SK-N-SH treated with all-trans-retinoic acid at 6 μM for 48 hours (cell line): Measurements from ENCODE around the gene CTNNA3.

Source experiments
- ARNTL ChIP-seq: fragments of 450-650 bp; formaldehyde crosslinking; IDR thresholded peaks from 2 replicates; pipeline ENCODE4 v1.5.0; 2020; ENCODE audit warnings: low read depth, mild to moderate bottlenecking, moderate library complexity, borderline replicate concordance
- BACH2 ChIP-seq: fragments of 250-450 bp; sonication (Bioruptor Pico); IDR thresholded peaks from 2 replicates; pipeline ENCODE4 v1.9.0; 2021; ENCODE audit warnings: mild to moderate bottlenecking, borderline replicate concordance
- GLIS3 ChIP-seq: fragments of 250-450 bp; sonication (Bioruptor Pico); IDR thresholded peaks from 2 replicates; pipeline ENCODE4 v1.5.0; 2020; ENCODE audit warnings: mild to moderate bottlenecking, moderate library complexity
- RARB ChIP-seq: fragments of 250-450 bp; sonication (Bioruptor Pico); IDR thresholded peaks from 2 replicates; pipeline ENCODE4 v1.8.0; 2021; ENCODE audit warnings: mild to moderate bottlenecking, moderate library complexity
- TCF4 ChIP-seq: fragments of 250-450 bp; sonication (Bioruptor Pico); IDR thresholded peaks from 2 replicates; pipeline ENCODE4 v1.8.0; 2021; ENCODE audit warnings: mild to moderate bottlenecking, moderate library complexity, borderline replicate concordance
- ZFP30 ChIP-seq: fragments of 450-650 bp; formaldehyde crosslinking; IDR thresholded peaks from 2 replicates; pipeline ENCODE4 v1.5.0; 2022; ENCODE audit warnings: mild to moderate bottlenecking, moderate library complexity
- TF ChIP-seq, protein P1 (sequence below): fragments of 250-450 bp; sonication (Bioruptor Pico); IDR thresholded peaks from 2 replicates; pipeline ENCODE4 v1.5.1; 2021; ENCODE audit warnings: mild to moderate bottlenecking, moderate library complexity

DNA sequence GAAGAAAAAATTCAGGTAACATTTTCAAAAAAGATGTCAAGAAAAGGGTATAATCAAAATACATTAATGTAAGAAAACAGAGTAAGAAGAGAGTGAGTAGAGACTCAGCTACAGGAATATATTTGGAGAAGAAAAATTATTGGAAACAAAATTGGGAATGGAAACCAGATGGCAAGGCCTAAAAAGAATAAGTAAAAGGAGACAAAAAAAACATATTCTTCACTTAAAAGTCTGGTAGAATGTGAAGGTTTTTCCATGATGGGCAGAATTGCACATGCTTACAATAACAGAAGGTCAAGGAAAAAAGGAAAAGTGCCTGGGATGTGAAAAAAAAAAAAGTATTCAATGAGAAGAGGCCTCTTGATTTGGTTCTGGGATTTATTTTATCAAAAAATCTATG, 1832.0 kb downstream of the CTNNA3 start:
- no peak for TF ChIP-seq GLIS3
- TF ChIP-seq, protein P1, sequence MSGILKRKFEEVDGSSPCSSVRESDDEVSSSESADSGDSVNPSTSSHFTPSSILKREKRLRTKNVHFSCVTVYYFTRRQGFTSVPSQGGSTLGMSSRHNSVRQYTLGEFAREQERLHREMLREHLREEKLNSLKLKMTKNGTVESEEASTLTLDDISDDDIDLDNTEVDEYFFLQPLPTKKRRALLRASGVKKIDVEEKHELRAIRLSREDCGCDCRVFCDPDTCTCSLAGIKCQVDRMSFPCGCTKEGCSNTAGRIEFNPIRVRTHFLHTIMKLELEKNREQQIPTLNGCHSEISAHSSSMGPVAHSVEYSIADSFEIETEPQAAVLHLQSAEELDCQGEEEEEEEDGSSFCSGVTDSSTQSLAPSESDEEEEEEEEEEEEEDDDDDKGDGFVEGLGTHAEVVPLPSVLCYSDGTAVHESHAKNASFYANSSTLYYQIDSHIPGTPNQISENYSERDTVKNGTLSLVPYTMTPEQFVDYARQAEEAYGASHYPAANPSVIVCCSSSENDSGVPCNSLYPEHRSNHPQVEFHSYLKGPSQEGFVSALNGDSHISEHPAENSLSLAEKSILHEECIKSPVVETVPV (CRISPR knock-in tag): no peak
- no peak for TF ChIP-seq ZFP30 (CRISPR knock-in tag)
- no peak for TF ChIP-seq TCF4
- TF ChIP-seq RARB (CRISPR knock-in tag): no peak
- no peak for TF ChIP-seq ARNTL (CRISPR knock-in tag)
- no peak for TF ChIP-seq BACH2 (CRISPR knock-in tag)
